Urothelium cell line (cell line): Measurements from ENCODE around the gene KRT35.

Source experiments
- DNase-seq: peaks from one replicate; pipeline ENCODE4 v3.0.0; 2011; ENCODE audit warnings: low spot score, mixed read lengths
- FAIRE-seq: peaks from 2 replicates; lab custom pipeline; 2011; peaks lifted over from hg19 to GRCh38; lab: Jason Lieb, UNC

The KRT35 gene

DNA sequence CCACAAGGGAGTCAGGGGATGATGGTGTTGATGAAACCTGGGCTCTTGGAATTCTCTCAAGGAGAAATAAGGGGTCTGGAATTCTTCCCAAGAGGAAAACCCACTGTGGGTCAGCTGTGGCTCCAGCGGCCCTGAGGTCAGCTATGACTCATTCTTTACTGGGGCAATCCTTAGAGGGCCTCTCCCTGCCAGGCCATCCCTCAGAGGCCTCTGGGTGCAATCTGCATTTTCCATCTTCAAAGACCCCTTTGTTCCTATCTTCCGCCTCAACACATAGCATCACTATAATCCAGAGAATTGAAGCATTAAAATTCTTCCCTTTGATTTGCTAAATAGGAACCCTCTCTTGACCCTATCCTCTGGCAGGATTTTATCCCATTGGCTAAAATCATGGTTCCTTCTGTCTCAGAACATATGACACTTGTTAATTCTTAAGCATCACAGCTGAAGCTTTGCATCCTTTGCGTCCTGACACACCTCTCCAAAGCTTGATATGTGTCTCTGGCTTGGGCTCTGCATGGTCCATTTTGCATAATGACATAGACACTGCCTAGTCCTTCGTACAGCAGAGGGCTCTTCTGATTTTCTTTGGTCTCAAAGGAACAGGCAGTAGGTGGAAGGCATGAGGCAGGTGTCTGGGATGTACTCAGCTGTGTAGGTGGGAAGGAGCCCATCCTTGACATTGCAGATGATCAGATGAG, 52.2 kb downstream of the KRT35 start:
- DNase-seq = no peak
- FAIRE-seq = no peak
